H7 (cell line): ENCODE data around the gene AATK. TPM values are rescaled to one million over a fixed set of nuclear protein-coding genes. Genes with fewer than 3 reads are reported as not detected.
"Not testable (repeated sequence)": the region's sequence is repeated elsewhere in the genome, so short reads cannot be mapped to it uniquely, and the experiment has no call there.

ENCODE experiments used
- DNase-seq: peaks from one replicate; pipeline ENCODE4 v3.0.0; 2012
- H3K27me3 ChIP-seq: 2 replicates; pipeline ENCODE4 v1.6.0; 2011; ENCODE audit warnings: mild to moderate bottlenecking, low read length; ENCODE audit not compliant: control insufficient read depth, insufficient read depth
- H3K36me3 ChIP-seq: replicated peaks from 2 replicates; pipeline ENCODE4 v1.5.1; 2011; ENCODE audit warnings: low read length; ENCODE audit not compliant: control insufficient read depth, insufficient read depth
- H3K4me3 ChIP-seq: 2 replicates; pipeline ENCODE4 v1.5.1; 2011; ENCODE audit warnings: low read depth, mild to moderate bottlenecking, control low read depth, low read length, moderate library complexity; ENCODE audit not compliant: insufficient read depth
- total RNA-seq: library from RNA; depleted of rRNA; stranded (reverse); fragments of >200 nt; shearing (Covaris generic); gene quantifications from 2 replicates; pipeline ENCODE4 v1.2.3, GENCODE V29; 2014

The AATK gene
- total RNA-seq, 1 experiment from 2014 or later = 1.5 TPM

GRCh38 chr17:81091774-81092517 is 74.1 kb downstream of the AATK start:
- H3K36me3 ChIP-seq = no peaks in the 10 kb centered on the region; the same call in 1 of the 2 replicates
- no peak overlapping the region for H3K4me3 ChIP-seq
- no peaks in the 10 kb centered on the region for H3K27me3 ChIP-seq
- no peak for DNase-seq

- no peak for DNase-seq
- Histone ChIP-seq H3K27me3 (no peaks in the 10 kb centered on the region), H3K4me3 (no peak overlapping the region), H3K36me3 (no peaks in the 10 kb centered on the region; the same call in 1 of the 2 replicates)
Observed at GRCh38 chr17:81091154-81091553, 74.9 kb downstream of the AATK start.

- H3K27me3 ChIP-seq = no peaks in the 10 kb centered on the region
- DNase-seq = peak; percentile 98
- no peaks in the 10 kb centered on the region; the same call in 1 of the 2 replicates for H3K36me3 ChIP-seq
- H3K4me3 ChIP-seq = no peak overlapping the region
Observed at GRCh38 chr17:81090361-81091136, 75.5 kb downstream of the AATK start.

- H3K36me3 ChIP-seq = no peaks in the 10 kb centered on the region; the same call in 1 of the 2 replicates
- H3K27me3 ChIP-seq = no peaks in the 10 kb centered on the region
- no peak for DNase-seq
- no peak overlapping the region for H3K4me3 ChIP-seq
Observed at GRCh38 chr17:81086789-81087551, 79.1 kb downstream of the AATK start.

- no peaks in the 10 kb centered on the region; the same call in 1 of the 2 replicates for H3K36me3 ChIP-seq
- no peak for DNase-seq
- no peak overlapping the region for H3K4me3 ChIP-seq
- no peaks in the 10 kb centered on the region for H3K27me3 ChIP-seq
Observed at GRCh38 chr17:81085420-81085911, 80.6 kb downstream of the AATK start.

- DNase-seq = no peak
- H3K36me3 ChIP-seq = no peaks in the 10 kb centered on the region; the same call in 1 of the 2 replicates
- H3K4me3 ChIP-seq = no peak overlapping the region
- no peaks in the 10 kb centered on the region for H3K27me3 ChIP-seq
Observed at GRCh38 chr17:81084680-81085419, 81.2 kb downstream of the AATK start.

GRCh38 chr17:81083125-81083765 is 82.8 kb downstream of the AATK start:
- no peak for DNase-seq
- no peak overlapping the region for H3K4me3 ChIP-seq
- no peaks in the 10 kb centered on the region for H3K27me3 ChIP-seq
- H3K36me3 ChIP-seq = no peaks in the 10 kb centered on the region; the same call in 1 of the 2 replicates

GRCh38 chr17:81082177-81083073 is 83.6 kb downstream of the AATK start:
- Histone ChIP-seq H3K36me3 (no peaks in the 10 kb centered on the region), H3K27me3 (no peaks in the 10 kb centered on the region), H3K4me3 (no peak overlapping the region)
- no peak for DNase-seq

GRCh38 chr17:81081222-81082176 is 84.5 kb downstream of the AATK start:
- Histone ChIP-seq H3K36me3 (no peaks in the 10 kb centered on the region), H3K27me3 (no peaks in the 10 kb centered on the region), H3K4me3 (no peak overlapping the region)
- no peak for DNase-seq

- Histone ChIP-seq H3K4me3 (no peak overlapping the region), H3K36me3 (no peaks in the 10 kb centered on the region), H3K27me3 (no peaks in the 10 kb centered on the region)
- DNase-seq = no peak
Observed at GRCh38 chr17:81080019-81080418, 86.0 kb downstream of the AATK start.

GRCh38 chr17:81078026-81078913 is 87.8 kb downstream of the AATK start:
- not testable (repeated sequence) for H3K36me3 ChIP-seq, H3K27me3 ChIP-seq, H3K4me3 ChIP-seq, DNase-seq
